NCI-H2107 (cell line): Measurements from ENCODE around the gene HABP2.

Experiments used
- DNase-seq: peaks from one replicate; lab custom pipeline; 2025; lab: John Stamatoyannopoulos, UW

Gene HABP2

DNA sequence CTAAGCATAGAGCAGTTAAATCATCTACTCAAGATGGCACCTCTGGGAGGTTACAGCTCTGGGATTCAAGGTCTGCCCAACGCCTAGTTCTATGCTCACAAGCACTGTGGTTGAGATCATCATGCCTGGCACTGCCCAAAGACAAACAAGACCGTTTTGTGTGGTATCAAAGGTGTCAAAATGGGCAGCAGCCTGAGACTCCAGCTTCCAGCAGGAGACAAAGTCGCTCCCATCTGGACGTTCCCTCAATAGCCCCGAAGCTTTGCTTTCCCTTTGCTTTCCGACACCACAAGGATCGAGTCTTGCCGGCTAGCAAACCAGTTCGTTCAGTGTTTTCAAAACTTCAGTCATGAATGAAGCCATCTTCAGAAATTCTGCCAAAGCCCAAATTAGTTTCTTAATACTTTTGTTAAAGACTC lies 5.1 kb downstream of the HABP2 start:
- DNase-seq, result no peak

DNA sequence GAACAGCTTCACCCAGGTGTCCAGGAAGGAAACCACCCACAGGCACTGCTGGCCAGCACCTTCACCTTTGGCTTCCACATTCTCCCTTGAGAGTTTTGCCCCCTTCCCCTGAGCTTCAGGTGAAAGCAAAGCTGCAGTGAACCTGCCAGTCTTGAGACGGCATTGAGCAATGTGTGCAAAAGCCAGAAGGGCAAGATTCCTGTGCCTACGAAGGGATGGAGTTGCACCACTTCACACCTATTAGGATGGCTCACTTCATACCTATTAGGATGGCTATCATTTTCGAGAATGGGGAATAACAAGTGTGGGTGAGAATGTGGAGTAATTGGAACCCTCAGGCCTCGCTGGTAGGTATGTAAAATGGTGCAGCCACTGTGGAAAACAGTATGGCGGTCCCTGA lies 7.2 kb downstream of the HABP2 start:
- DNase-seq, result no peak

DNA sequence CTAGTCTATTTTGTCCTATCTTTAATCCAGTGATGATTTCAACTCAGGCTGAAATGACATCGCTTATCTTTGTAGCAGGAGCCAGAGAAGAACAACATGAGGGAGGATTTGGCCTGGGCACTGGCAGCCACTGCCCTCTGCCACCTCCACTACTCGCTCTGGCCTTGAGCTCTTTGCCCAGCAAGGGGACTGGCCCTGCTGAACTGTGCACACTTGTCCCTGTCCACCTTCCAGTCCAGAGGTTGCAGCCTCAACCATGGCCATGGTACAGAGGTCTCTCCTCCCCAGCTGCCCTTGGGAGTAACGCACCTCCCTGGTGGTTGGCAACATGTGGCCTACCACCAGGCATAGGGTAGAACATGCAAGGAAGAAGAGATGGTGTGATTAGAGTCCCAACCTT lies 8.4 kb downstream of the HABP2 start:
- DNase-seq, result no peak

DNA sequence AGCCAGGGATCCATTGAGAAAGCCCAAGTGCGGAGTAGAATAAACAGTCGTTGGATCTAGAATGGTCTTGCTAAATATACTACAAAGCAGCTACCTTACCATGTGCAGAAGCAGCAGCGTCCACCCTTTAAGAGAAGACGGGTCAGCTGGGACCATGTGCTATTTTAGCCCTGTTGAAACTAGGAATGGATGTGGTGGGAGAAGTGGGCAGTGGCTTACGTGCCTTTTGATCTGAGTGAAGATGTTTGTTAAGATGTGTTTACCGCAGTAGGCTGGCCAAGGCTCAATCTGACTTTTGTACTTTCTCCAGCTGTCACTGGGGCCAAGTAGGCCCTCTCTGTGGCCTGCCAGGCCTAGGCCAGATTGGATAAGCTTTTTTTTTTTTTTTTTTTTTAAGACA lies 9.2 kb downstream of the HABP2 start:
- no peak for DNase-seq

DNA sequence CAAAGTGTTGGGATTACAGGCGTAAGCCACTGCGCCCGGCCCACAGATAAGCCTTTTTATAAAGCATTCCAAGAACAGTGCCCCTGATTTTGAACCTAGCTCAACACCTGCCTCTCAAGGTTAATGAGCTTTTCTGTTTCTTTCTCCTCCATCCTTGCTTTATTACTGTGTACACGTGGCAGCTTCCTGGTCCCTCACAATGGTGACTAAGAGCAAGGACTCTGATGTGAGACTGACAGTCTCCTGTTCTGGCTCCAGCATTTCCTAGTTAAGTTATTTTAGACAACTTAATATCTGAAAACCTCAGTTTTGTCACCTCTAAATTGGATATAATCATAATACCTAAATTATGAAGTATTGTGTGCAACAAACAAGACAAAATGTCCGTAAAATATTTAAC lies 9.9 kb downstream of the HABP2 start:
- DNase-seq, result no peak

DNA sequence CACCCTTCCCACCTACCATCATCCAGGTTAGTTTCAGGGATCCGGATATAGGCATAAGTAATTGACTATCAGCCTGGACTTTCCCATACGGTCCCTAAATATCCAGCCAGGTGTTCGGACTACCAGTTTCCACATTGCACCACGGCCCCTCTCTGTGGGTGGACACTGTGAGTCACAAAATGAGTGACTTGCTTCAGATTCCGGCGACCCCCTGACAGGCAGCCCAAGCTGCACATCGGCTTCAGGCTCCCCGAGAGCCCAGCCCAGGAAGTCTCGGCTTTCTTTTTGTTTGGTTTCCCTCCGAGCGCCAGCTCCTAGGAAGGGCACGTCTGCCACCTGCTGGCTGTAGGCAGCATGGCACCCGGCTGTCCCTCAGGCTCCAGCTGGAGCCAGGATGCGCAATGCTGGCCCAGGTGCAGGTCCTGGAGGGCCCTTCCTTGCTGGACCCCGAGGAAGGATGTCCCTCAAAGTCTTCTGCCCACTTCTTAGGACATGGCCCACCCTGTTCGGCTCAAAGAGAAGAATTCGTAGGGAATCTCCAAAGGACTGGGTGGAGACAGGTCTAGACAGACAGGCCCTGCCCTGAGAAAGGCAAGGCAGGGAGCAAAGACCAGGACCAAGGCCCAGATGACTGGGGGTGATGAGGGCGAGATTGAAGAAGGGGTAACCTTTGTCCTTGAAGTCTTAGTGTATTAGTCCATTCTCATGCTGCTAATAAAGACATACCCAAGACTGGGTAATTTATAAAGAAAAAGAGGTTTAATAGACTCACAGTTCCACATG lies 10.6 kb downstream of the HABP2 start:
- peak; percentile 39 for DNase-seq

DNA sequence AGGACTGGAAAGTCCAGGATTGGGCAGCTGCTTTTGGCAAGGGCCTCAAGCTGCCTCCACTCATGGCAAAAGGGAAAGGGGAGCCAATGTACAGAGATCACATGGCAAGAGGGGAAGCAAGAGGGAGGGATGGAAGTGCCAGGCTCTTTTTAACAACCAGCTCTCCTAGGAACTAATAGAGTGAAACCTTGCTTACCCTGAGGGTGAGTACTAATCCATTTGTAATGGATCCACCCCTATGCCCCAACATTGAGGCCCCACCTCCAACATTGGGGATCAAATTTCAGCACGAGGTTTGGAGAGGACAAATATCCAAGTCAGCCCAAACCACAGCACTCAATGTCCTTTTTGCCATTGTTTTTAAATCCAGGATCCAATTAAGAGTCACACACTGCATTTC lies 12.5 kb downstream of the HABP2 start:
- DNase-seq, result no peak

DNA sequence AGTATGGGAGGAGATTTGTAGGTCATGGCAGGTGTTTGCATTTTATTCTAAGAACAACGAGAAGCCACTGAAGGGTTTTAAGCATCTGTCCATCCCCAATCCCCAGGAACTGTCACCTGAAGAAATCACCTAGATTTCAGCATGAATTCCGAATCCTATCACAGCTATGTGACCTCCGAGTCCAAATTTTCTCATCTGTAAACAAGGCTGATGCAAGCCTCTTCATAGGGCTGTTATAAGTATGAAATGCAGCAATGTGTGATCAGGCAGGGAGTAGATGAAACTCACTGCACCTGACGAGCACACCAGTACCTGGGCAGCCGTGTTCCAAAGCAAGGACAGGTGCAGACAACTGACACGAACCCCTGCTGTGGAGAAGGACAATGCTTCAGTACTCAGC lies 14.0 kb downstream of the HABP2 start:
- DNase-seq, result no peak

DNA sequence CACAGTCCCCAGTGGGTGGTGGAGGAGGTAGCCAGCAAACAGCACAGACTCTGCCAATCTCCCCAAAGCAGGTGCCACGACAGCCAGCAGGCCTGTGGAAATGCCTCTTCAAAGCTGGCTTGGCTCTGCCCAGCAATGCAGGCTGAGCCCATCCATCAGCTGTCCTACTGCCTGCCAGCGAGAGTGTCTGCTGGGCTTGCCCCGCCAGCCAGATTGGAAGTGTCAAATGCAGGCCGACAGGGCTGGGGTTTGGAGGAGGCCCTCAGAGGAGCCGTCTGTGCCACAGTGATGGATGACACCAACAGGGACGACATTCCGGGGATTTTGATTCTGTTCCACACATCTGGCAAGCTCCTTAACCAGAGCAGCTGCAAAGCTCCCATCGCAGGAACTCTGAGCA lies 16.7 kb downstream of the HABP2 start:
- no peak for DNase-seq

DNA sequence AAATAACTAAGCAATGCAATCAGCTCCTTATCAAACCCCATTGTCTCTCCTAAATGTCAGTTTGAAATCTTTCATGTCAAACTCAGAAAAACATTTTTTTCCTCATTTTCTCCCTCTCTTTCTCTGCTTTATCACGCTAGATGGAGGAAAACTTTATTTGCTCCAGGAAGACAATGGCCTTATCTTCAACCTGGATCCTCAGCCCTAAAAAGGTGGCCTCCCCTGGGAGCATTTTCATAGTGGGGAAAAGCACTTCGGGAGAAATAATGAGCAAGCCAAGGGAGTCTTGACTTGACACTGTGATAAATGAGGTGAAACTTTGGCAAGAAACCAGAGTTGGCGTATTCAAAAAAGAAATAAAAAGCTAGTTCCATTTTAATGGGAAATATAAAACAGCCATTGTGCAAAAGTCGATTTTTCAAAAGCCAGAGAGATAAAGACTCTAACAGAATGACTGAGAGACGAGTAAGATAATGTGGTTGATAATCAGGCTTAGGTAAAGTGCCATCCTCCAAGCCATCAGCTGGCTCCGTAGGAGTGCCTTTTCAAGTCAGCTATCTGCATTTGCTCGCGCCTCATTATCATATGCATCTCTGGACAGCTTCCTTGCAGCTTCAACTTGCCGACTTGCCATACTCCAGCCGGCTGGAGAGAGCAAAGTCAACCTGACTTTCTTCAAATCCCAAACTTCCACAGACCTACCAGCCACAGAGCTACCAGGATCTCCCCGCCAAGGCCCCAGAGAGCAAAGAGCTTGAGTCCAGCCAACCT lies 19.9 kb downstream of the HABP2 start:
- no peak for DNase-seq

DNA sequence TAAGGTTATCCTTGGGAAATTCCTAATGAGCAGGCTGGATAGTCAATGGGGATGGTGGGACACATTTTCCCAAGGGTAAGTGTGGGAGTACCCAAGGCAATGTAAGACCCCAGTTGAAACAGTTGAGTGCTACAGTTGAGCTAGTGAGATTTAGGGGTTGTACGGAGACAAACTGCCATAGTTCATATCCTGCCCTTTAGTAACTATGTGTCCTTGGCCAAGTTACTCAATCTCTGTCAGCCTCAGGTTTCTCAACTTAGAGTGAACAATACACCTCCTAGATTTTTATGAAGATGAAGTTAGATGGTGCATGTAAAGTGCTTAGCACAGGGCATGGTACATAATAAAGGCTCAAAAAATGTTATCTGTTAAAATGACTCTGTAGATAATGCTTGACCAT lies 20.5 kb downstream of the HABP2 start:
- DNase-seq, result no peak

DNA sequence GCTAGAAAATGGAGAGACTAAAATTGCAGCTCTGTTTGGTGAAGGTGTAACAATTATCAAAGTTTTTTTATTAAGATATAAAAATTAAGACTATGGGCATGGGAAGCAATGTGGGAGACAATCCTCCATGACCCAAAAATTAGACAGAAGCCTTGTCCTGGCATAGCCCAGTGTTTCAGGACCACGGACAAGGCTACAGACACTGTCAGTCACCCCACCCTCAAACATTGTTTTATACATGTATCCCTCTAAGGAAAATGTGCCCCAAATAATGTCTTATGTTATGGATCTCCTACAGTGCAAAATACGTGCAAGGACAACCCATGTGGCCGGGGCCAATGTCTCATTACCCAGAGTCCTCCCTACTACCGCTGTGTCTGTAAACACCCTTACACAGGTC lies 24.0 kb downstream of the HABP2 start:
- no peak for DNase-seq

DNA sequence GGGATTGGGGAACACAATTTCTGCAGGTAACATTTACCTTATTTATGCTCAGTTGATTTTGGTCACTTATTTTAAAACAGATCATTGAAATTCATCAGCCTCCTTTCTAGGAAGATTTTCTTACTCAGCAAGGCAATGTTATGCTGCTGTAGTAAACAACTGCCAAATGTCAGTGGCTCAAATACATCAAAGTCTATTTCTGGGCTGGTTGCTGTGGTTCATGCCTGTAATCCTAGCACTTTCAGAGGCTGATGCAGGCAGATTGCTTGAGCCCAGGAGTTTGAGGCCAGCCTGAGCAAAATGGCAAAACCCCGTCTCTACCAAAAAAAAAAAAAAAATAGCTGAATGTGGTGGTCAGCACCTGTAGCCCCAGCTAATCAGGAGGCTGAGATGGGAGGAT lies 25.9 kb downstream of the HABP2 start:
- DNase-seq, result no peak

DNA sequence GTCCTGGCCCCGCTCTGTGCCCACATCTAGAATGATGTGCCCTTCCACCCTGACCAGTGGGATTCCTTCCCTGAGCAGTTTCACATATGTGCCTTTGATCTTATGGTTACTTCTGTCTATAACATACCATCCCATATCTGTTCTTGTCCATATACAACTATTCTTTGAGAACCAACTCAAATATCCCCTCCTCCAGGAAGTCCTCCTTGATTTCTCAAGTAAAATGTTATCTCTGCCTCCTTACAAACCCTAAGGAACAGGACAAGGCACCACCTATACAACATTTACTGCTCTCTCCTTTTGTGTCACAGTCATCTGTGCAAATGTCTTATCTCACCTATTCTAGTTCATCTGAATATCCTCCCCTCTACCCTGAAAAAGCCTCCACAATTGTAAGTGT lies 28.2 kb downstream of the HABP2 start:
- no peak for DNase-seq

DNA sequence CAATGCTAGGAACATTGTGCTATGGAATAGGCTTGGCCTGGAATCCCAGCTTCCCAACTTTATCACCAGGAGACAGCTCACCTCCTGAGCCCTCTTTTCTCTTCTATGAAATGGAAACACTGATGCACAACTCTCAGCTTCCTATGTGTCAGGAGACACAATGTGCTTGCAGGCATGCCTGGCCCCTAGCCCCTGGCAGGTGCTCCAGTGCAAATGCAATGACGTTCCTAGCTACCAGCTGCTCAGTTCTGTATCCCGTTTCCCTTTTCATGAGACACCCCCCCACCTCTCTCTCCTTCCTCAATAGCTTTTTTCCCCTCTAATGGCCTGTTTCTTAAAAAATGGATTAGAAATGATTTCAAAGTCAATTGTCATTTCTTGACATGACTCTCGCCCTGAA lies 30.7 kb downstream of the HABP2 start:
- DNase-seq, result no peak

DNA sequence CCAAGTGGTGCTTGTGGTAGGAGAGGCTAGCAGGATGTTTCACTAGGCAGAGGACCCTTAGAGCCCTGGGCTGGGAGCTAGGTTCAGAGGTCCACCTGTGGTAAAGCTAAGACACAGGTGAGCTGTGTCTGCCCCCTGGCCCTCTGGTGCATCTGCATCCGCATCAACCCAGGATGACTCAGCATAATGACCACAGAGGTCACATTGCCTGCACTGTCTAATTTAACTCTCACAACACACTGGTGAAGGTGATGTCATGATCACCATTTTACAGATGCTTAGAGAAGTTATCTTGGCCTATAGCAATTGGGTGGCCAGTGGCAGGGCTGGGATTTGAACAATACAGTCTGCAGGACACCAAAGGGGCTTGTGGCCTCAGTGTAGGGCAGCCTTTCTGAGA lies 33.1 kb downstream of the HABP2 start:
- DNase-seq, result no peak

DNA sequence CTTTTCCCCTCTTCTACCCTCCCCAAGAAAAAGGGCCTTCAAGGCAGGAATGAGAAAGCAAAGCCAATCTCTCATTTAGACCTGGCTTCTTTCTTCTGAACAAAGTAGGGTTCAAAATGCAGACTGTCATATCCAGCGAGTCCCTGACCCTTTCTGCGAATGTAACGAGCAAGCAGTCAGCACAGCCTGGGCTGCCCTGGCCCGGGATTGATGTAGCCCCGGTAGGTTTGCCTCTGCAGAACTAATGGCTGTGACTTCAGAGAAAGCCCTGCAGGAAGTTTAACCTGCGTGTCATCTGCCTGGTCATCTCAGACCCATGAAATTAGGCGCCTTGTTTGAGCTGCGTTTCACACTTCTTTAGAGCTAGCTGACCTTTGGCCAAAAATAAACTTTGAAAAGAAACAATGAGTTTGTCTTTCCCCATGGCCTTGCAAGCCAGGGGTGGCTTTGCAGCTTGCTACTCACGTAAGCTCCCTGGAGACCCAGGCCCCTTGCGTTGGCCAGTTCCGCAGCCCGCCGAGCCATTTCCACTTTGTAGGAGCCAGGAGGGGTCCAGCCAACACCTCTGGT lies 36.4 kb downstream of the HABP2 start:
- no peak for DNase-seq

DNA sequence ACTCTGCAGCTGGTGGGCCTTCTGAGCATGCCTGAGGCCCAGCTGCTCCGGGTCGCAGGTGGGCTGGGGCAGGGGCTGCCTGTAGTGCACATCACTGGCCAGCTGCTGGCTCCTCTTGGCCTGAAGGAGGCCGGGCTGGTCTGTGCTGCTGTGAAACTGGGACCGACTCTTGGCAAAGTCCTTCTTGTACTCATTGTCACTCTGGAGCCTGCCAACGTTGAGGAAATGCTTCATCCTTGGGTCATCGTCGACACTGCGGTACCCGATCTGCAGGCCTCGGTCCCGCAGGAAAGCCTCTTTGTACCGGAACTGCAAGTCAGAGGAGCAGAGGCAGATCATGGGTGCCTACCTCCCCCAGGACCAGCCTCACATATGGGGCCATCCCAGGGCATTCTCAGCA lies 37.7 kb downstream of the HABP2 start:
- no peak for DNase-seq

DNA sequence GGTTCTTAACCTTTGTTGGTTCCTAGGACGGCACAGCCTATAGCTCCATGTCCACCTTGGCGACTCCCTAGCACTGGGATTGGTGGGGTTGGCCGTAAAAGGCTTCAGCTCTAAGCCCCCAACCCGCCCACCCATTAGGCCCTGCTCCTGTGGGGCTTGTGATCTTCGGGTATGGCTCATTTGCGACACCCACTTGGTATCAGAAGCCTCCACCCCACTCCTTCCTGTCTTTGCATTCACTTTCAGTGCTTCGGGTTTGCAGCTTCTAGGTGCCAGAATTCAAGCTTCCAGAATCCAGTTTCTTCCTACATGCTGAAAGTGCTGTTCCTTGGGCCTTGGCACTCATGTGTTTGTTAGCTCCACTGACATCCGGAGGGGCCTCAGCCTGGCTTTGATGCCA lies 39.5 kb downstream of the HABP2 start:
- DNase-seq, result no peak

DNA sequence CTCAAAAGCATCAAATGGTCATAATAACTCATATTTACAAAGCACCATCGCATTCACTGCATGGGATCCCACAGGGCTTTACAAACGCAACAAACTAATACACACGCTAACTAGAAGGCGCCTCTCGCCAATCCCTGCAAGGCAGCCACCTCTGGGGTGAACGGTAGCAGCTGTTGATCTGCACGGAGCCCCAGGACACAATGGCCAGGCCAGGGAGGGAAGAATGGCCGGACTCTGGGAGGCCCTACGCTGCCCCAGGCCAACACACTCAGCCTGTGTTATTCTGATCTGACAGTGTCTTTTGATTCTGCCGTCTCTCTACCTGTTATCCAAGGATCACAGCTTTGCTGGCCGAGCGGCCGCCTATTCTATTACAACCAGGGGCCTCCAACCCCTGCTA lies 41.8 kb downstream of the HABP2 start:
- DNase-seq, result no peak

DNA sequence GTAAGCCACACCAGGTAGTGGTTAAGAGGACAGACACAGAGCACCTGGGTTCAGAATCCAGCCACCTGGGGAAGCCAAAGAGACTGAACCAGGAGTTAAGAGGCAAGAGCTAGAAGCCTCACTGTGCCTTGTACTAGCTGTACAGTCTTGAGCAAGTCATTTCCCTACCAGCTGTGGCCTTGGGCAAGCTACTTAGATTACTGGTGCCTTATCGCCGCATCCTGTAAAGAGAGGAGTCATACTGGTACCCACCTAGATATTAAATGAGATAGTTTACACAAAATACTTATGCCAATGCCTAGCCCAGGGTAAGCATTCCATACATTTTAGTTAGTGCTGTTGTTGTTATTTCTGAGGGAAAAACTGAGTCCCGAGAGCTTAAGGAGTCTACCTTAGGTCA lies 47.7 kb downstream of the HABP2 start:
- DNase-seq, result no peak

DNA sequence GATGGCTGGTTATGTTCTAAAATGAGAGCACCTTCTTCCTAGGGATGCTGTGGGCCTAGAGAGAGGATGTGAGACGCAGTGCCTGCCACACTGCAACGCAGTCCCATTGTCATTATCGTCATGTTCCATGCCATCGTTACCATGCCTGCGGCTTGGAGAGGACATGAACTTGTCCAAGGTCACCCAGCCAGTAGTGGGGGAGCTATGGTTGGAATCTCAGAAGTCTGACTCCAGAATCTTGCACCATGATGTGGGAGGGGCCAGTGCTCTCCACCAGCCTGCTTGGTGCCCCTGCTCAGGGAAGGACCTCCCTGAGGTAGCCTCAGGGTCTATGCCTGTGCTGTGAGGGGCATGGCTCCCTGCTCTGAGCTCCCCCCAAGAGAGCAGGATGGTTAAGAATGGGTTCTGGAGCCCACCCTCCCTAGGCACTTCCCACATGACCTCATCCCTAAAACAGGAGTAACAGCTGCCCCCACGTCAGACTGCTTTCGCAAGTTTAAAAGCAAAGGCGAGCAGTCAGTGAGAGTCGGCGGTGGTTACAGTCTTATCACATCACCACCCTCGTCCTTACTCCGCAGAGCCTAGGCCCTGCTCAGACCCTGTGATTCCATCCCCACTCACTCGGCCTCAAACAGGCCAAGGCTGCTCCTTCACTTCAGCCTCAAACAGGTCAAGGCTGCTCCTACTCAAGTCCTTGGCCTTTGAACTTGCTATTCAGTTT lies 50.4 kb downstream of the HABP2 start:
- no peak for DNase-seq

DNA sequence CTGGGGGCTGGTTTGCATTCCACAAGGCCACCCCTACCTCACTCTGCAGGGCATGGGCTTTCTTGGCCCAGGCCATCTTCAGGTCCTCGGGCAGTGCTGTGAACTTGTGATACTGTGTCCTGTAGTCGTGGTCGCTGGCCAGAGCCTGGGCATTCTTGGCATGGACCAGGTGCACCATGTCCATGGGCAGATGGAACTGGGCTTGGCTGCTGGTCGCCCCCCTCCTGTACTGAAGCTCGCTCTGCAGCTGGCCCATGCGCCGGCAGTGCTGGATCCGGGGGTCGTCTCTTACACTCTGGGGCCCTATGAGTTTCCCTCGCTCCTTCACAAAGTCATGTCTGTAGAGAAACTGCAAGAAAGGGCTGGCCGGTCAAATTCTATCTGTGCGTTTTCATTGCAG lies 51.7 kb downstream of the HABP2 start:
- DNase-seq, result no peak
